Body of pancreas (tissue), 4 donors: ENCODE data around the gene MAP3K20.

Experiments used
- POLR2A ChIP-seq, 3 donors: fragments of 450-650 bp; IDR thresholded peaks; one replicate each; pipeline ENCODE4 v1.6.1; 2016; ENCODE audit warnings: antibody characterized with exemption in 3 of 3, mild to moderate bottlenecking in 2 of 3
- TF ChIP-seq, protein P1 (sequence below), 7 experiments: fragments of 450-650 bp in 4 of 7; fragments of 200-600 bp in 3 of 7; sonication (generic) in 3 of 7; IDR thresholded peaks; one replicate each; pipeline ENCODE4 v1.5.1; 2016 to 2019; ENCODE audit warnings: antibody characterized with exemption in 7 of 7

DNA sequence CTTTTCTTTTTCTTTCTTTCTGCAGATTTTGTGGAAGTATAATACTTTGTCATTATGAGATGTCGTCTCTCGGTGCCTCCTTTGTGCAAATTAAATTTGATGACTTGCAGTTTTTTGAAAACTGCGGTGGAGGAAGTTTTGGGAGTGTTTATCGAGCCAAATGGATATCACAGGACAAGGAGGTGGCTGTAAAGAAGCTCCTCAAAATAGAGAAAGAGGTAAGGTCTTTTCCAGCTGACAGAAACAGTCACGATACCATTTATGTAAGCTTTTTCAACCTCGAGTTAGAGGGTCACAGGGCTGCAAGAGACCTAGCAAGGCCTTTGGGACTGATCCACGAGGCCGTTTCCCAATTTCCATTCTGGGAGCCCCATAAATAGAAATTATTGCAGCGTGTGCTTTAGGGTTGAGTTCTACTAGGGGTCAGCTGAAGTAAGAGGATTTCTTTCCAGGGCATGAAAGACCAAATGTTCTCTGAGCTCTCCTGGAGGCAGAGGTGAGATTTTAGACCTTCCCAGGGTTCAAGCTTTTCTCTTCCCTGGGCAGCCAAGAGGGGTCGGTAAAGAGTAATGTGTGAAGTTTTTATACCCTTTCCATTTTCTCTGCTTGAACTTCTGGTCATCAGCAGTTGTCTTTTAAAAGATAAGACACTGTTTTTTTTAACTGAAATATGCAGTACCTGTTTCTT lies 15.5 kb downstream of the MAP3K20 start:
- TF ChIP-seq, protein P1, sequence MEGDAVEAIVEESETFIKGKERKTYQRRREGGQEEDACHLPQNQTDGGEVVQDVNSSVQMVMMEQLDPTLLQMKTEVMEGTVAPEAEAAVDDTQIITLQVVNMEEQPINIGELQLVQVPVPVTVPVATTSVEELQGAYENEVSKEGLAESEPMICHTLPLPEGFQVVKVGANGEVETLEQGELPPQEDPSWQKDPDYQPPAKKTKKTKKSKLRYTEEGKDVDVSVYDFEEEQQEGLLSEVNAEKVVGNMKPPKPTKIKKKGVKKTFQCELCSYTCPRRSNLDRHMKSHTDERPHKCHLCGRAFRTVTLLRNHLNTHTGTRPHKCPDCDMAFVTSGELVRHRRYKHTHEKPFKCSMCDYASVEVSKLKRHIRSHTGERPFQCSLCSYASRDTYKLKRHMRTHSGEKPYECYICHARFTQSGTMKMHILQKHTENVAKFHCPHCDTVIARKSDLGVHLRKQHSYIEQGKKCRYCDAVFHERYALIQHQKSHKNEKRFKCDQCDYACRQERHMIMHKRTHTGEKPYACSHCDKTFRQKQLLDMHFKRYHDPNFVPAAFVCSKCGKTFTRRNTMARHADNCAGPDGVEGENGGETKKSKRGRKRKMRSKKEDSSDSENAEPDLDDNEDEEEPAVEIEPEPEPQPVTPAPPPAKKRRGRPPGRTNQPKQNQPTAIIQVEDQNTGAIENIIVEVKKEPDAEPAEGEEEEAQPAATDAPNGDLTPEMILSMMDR (IDR thresholded peaks at IDR 0.05) = peak in 1 of 7 experiments; percentile 5
- no peak for TF ChIP-seq POLR2A (IDR thresholded peaks at IDR 0.05)
